ENCODE measurements around the gene CDK11A. TPM values are rescaled to one million over a fixed set of nuclear protein-coding genes. Genes with fewer than 3 reads are reported as not detected.
"Not testable (repeated sequence)": the region's sequence is repeated elsewhere in the genome, so short reads cannot be mapped to it uniquely, and the experiment has no call there.

Gene CDK11A
- total RNA-seq, 1 donor from 2014 or later, result 10.3 TPM

GRCh38 chr1:1753607-1754005, 29.4 kb upstream of the CDK11A start:
- no peak for DNase-seq (ENCODE audit: low read depth)
- TF ChIP-seq CTCF (conservative IDR thresholded peaks at IDR 0.05; ENCODE audit: low read depth, low read length), result no peak
- no peak overlapping the region for H3K4me3 ChIP-seq (ENCODE audit: low read depth, low read length)

GRCh38 chr1:1752636-1753606, 28.8 kb upstream of the CDK11A start:
- TF ChIP-seq CTCF (conservative IDR thresholded peaks at IDR 0.05; ENCODE audit: low read depth, low read length), result no peak
- DNase-seq (ENCODE audit: low read depth), result no peak
- no peak overlapping the region for H3K4me3 ChIP-seq (ENCODE audit: low read depth, low read length)

GRCh38 chr1:1752190-1752589, 28.0 kb upstream of the CDK11A start:
- DNase-seq (ENCODE audit: low read depth), result no peak
- TF ChIP-seq CTCF (conservative IDR thresholded peaks at IDR 0.05; ENCODE audit: low read depth, low read length), result no peak
- no peak overlapping the region for H3K4me3 ChIP-seq (ENCODE audit: low read depth, low read length)

GRCh38 chr1:1749941-1750340, 25.8 kb upstream of the CDK11A start:
- DNase-seq (ENCODE audit: low read depth); H3K4me3 ChIP-seq (ENCODE audit: low read depth, low read length): not testable (repeated sequence)

GRCh38 chr1:1748686-1749321, 24.6 kb upstream of the CDK11A start:
- TF ChIP-seq CTCF (conservative IDR thresholded peaks at IDR 0.05; ENCODE audit: low read depth, low read length), result no peak
- no peak for DNase-seq (ENCODE audit: low read depth)
- no peak overlapping the region for H3K4me3 ChIP-seq (ENCODE audit: low read depth, low read length)

GRCh38 chr1:1746566-1746909, 22.4 kb upstream of the CDK11A start:
- peak overlapping the region; percentile 55 for H3K4me3 ChIP-seq (ENCODE audit: low read depth, low read length)
- not testable (repeated sequence) for DNase-seq (ENCODE audit: low read depth)

GRCh38 chr1:1745651-1746565, 21.8 kb upstream of the CDK11A start:
- H3K4me3 ChIP-seq (ENCODE audit: low read depth, low read length), result peak overlapping the region; percentile 55
- DNase-seq (ENCODE audit: low read depth), result peak; percentile 6

- not testable (repeated sequence) for H3K4me3 ChIP-seq (ENCODE audit: low read depth, low read length); DNase-seq (ENCODE audit: low read depth)
These were observed 18.4 kb upstream of the CDK11A start for GRCh38 chr1:1742529-1742928.

- H3K4me3 ChIP-seq (ENCODE audit: low read depth, low read length), result not testable (repeated sequence)
- DNase-seq (ENCODE audit: low read depth), result peak; percentile 25
These were observed 16.9 kb upstream of the CDK11A start for GRCh38 chr1:1741013-1741412.

- not testable (repeated sequence) for DNase-seq (ENCODE audit: low read depth); H3K4me3 ChIP-seq (ENCODE audit: low read depth, low read length)
These were observed 14.7 kb upstream of the CDK11A start for GRCh38 chr1:1738799-1739337.

- not testable (repeated sequence) for H3K4me3 ChIP-seq (ENCODE audit: low read depth, low read length); DNase-seq (ENCODE audit: low read depth)
These were observed 13.8 kb upstream of the CDK11A start for GRCh38 chr1:1737675-1738590.

All from epithelial cell of proximal tubule (primary cell).